GM12878 (cell line): ENCODE measurements around the gene DDX31.

Source experiments
- EGR1 ChIP-seq, 2 experiments: IDR thresholded peaks; 1 replicate in 1 of 2; 2 replicates in 1 of 2; pipeline ENCODE4 v1.6.1; 2011 to 2012; ENCODE audit warnings: low read depth in 2 of 2, low read length in 2 of 2, borderline replicate concordance in 1 of 2, mild to moderate bottlenecking in 1 of 2, moderate library complexity in 1 of 2
- SIN3A ChIP-seq: IDR thresholded peaks from 2 replicates; pipeline ENCODE4 v1.6.1; 2012; ENCODE audit warnings: low read depth, low read length, improper control_type of control experiment
- TCF7 ChIP-seq: IDR thresholded peaks from 2 replicates; pipeline ENCODE4 v1.6.1; 2014; ENCODE audit warnings: antibody characterized with exemption, borderline replicate concordance
- TF ChIP-seq, protein P1 (sequence below), 3 experiments: IDR thresholded peaks in 2 of 3; conservative IDR thresholded peaks in 1 of 3; 2 replicates each; pipeline ENCODE4 v1.5.1; 2011; ENCODE audit warnings: low read depth in 3 of 3, low read length in 3 of 3, mild to moderate bottlenecking in 3 of 3, control low read depth in 2 of 3, moderate library complexity in 2 of 3, inconsistent platforms in 1 of 3, mixed read lengths in 1 of 3; ENCODE audit not compliant: control insufficient read depth in 2 of 3, insufficient read depth in 1 of 3; ENCODE audit errors: extremely low read depth in 1 of 3

DNA sequence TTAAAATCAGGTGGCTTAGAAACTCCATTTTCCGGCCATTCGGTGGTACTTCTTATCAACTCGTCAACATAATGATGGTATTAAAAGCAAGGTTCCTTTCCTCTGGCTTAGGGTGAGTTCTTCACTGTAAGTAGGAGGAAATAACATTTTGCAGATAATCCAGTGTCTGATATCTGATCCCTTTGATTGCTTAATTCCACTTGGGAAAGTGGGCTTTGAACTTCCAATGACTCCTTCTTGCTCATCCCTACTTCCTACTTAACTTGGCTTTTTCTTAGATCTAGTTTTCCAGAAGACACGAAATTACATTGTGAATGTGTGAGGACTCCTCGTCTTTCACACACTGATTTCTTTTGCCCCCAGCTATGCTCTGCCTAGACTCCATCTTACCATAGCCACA lies 31.5 kb downstream of the DDX31 start:
- TF ChIP-seq, protein P1, sequence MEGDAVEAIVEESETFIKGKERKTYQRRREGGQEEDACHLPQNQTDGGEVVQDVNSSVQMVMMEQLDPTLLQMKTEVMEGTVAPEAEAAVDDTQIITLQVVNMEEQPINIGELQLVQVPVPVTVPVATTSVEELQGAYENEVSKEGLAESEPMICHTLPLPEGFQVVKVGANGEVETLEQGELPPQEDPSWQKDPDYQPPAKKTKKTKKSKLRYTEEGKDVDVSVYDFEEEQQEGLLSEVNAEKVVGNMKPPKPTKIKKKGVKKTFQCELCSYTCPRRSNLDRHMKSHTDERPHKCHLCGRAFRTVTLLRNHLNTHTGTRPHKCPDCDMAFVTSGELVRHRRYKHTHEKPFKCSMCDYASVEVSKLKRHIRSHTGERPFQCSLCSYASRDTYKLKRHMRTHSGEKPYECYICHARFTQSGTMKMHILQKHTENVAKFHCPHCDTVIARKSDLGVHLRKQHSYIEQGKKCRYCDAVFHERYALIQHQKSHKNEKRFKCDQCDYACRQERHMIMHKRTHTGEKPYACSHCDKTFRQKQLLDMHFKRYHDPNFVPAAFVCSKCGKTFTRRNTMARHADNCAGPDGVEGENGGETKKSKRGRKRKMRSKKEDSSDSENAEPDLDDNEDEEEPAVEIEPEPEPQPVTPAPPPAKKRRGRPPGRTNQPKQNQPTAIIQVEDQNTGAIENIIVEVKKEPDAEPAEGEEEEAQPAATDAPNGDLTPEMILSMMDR (IDR thresholded peaks at IDR 0.05 in 2 of 3, conservative IDR thresholded peaks at IDR 0.05 in 1 of 3; ENCODE audit: control insufficient read depth in 2 of 3, extremely low read depth in 1 of 3, insufficient read depth in 1 of 3, low read depth in 3 of 3, low read length in 3 of 3), result no peak
- TF ChIP-seq SIN3A (no peak), TCF7 (no peak), EGR1 (IDR thresholded peaks at IDR 0.05; ENCODE audit: borderline replicate concordance in 1 of 2, low read depth in 2 of 2, low read length in 2 of 2) (no peak)
